Sigmoid colon (tissue), 4 donors: ENCODE data around the gene KCNG2.

Experiments used
- EP300 ChIP-seq, 4 donors: sonication (generic); formaldehyde crosslinking; IDR thresholded peaks; one replicate each; pipeline ENCODE4 v1.6.1; 2017; ENCODE audit warnings: antibody characterized with exemption in 4 of 4
- POLR2A ChIP-seq, 2 donors: fragments of 450-650 bp; IDR thresholded peaks; one replicate each; pipeline ENCODE4 v1.6.1; 2016; ENCODE audit warnings: antibody characterized with exemption in 2 of 2, mild to moderate bottlenecking in 2 of 2, moderate library complexity in 2 of 2
- POLR2AphosphoS5 ChIP-seq, 4 donors: sonication (generic); formaldehyde crosslinking; IDR thresholded peaks; one replicate each; pipeline ENCODE4 v1.6.1; 2017; ENCODE audit warnings: antibody characterized with exemption in 4 of 4
- TF ChIP-seq, protein P1 (sequence below), 4 experiments: fragments of 450-650 bp in 3 of 4; fragments of 200-600 bp in 1 of 4; IDR thresholded peaks; one replicate each; pipeline ENCODE4 v1.5.1; 2016 to 2019; ENCODE audit warnings: antibody characterized with exemption in 4 of 4, mild to moderate bottlenecking in 3 of 4, moderate library complexity in 2 of 4

- TF ChIP-seq, protein P1, sequence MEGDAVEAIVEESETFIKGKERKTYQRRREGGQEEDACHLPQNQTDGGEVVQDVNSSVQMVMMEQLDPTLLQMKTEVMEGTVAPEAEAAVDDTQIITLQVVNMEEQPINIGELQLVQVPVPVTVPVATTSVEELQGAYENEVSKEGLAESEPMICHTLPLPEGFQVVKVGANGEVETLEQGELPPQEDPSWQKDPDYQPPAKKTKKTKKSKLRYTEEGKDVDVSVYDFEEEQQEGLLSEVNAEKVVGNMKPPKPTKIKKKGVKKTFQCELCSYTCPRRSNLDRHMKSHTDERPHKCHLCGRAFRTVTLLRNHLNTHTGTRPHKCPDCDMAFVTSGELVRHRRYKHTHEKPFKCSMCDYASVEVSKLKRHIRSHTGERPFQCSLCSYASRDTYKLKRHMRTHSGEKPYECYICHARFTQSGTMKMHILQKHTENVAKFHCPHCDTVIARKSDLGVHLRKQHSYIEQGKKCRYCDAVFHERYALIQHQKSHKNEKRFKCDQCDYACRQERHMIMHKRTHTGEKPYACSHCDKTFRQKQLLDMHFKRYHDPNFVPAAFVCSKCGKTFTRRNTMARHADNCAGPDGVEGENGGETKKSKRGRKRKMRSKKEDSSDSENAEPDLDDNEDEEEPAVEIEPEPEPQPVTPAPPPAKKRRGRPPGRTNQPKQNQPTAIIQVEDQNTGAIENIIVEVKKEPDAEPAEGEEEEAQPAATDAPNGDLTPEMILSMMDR (IDR thresholded peaks at IDR 0.05), result no peak
- TF ChIP-seq EP300 (IDR thresholded peaks at IDR 0.05) (no peak), POLR2AphosphoS5 (IDR thresholded peaks at IDR 0.05) (no peak), POLR2A (IDR thresholded peaks at IDR 0.05) (no peak)
Observed at GRCh38 chr18:79887181-79888000, 89.7 kb downstream of the KCNG2 start.
